Mucosa of gallbladder (tissue), 1 donor: ENCODE measurements around the gene SALL3. TPM values are rescaled to one million over a fixed set of nuclear protein-coding genes. Genes with fewer than 3 reads are reported as not detected.

Experiments
- DNase-seq: peaks from one replicate; pipeline ENCODE4 v3.0.0-alpha.2; 2020; ENCODE audit warnings: low spot score
- total RNA-seq: library from RNA; stranded (reverse); gene quantifications from one replicate; pipeline ENCODE4 v1.2.1, GENCODE V29; 2021
- donor health status: DM: no; HTN: no; CAD: no.

Gene SALL3
- total RNA-seq, 1 donor from 2014 or later: 0.17 TPM

GRCh38 chr18:78980777-78981380 lies 1.3 kb downstream of the SALL3 start:
- no peak for DNase-seq

- no peak for DNase-seq
Measured at GRCh38 chr18:78981394-78981831, 1.8 kb downstream of the SALL3 start.

GRCh38 chr18:78981989-78982620 lies 2.5 kb downstream of the SALL3 start:
- DNase-seq: no peak

- no peak for DNase-seq
Measured at GRCh38 chr18:78983512-78983911, 3.9 kb downstream of the SALL3 start.

- no peak for DNase-seq
Measured at GRCh38 chr18:78984941-78985784, 5.5 kb downstream of the SALL3 start.

- DNase-seq: no peak
Measured at GRCh38 chr18:78986018-78986481, 6.4 kb downstream of the SALL3 start.

GRCh38 chr18:78991446-78991845 lies 11.8 kb downstream of the SALL3 start:
- DNase-seq: no peak

- DNase-seq: no peak
Measured at GRCh38 chr18:78992041-78993011, 12.7 kb downstream of the SALL3 start.

GRCh38 chr18:78993014-78993926 lies 13.7 kb downstream of the SALL3 start:
- no peak for DNase-seq

- DNase-seq: no peak
Measured at GRCh38 chr18:78994000-78994399, 14.4 kb downstream of the SALL3 start.

- DNase-seq: no peak
Measured at GRCh38 chr18:78994531-78994930, 14.9 kb downstream of the SALL3 start.

GRCh38 chr18:78994977-78995582 lies 15.5 kb downstream of the SALL3 start:
- DNase-seq: no peak

- DNase-seq: no peak
Measured at GRCh38 chr18:78995740-78996395, 16.2 kb downstream of the SALL3 start.

GRCh38 chr18:78996741-78997490 lies 17.3 kb downstream of the SALL3 start:
- DNase-seq: no peak

GRCh38 chr18:78998371-78999071 lies 18.9 kb downstream of the SALL3 start:
- DNase-seq: no peak

- peak; percentile 42 for DNase-seq
Measured at GRCh38 chr18:78999939-79000338, 20.3 kb downstream of the SALL3 start.

GRCh38 chr18:79000997-79001396 lies 21.4 kb downstream of the SALL3 start:
- no peak for DNase-seq

- no peak for DNase-seq
Measured at GRCh38 chr18:79005653-79006052, 26.0 kb downstream of the SALL3 start.
